Endothelial cell of umbilical vein (primary cell): ENCODE measurements around the gene PIBF1. TPM values are rescaled to one million over a fixed set of nuclear protein-coding genes. Genes with fewer than 3 reads are reported as not detected.

Source experiments
- BruUV-seq: library from RNA; stranded (reverse); fragments of 400-500 nt; replicated peaks from 2 replicates; lab custom pipeline; 2021; lab: Mats Ljungman, UMichigan
- CTCF ChIA-PET: fragments of 300-600, 350-600 bp; sonication (Branson Sonifier 250); formaldehyde crosslinking; loops from one replicate; lab custom pipeline; 2021; ENCODE audit warnings: antibody characterized with exemption, inconsistent platforms; lab: Charles Lee
- POLR2A ChIA-PET: fragments of 300-600, 350-600 bp; sonication (Branson Sonifier 250); formaldehyde crosslinking; loops from one replicate; lab custom pipeline; 2021; ENCODE audit warnings: antibody characterized with exemption, inconsistent platforms; lab: Charles Lee
- DNase-seq: peaks from one replicate; pipeline ENCODE4 v3.0.0-alpha.2; 2011; ENCODE audit warnings: low read depth, low spot score
- FAIRE-seq: peaks from 2 replicates; lab custom pipeline; 2011; peaks lifted over from hg19 to GRCh38; lab: Jason Lieb, UNC
- H2AFZ ChIP-seq: 2 replicates; pipeline ENCODE4 v1.6.0; 2012; ENCODE audit warnings: low read depth, low read length, control low read depth, inconsistent platforms
- H3K27ac ChIP-seq: 2 replicates; pipeline ENCODE4 v1.5.1; 2011; ENCODE audit warnings: low read depth, mild to moderate bottlenecking, control low read depth, low read length, moderate library complexity; ENCODE audit not compliant: insufficient read depth
- H3K27me3 ChIP-seq, 2 experiments: 2 replicates each; pipeline versions ENCODE4 v1.6.0 to v1.6.1; 2011; ENCODE audit warnings: low read length in 2 of 2, mixed read lengths in 1 of 2; ENCODE audit not compliant: control insufficient read depth in 2 of 2, insufficient read depth in 2 of 2
- H3K36me3 ChIP-seq, 2 experiments: 2 replicates in 1 of 2; 3 replicates in 1 of 2; pipeline ENCODE4 v1.5.1; 2011; ENCODE audit warnings: low read length in 2 of 2, mild to moderate bottlenecking in 1 of 2, moderate library complexity in 1 of 2; ENCODE audit not compliant: control insufficient read depth in 2 of 2, insufficient read depth in 2 of 2; ENCODE audit errors: extremely low read depth in 1 of 2
- H3K4me1 ChIP-seq: 3 replicates; pipeline ENCODE4 v1.5.1; 2011; ENCODE audit warnings: mild to moderate bottlenecking, low read length; ENCODE audit not compliant: control insufficient read depth, insufficient read depth; ENCODE audit errors: extremely low read depth
- H3K4me2 ChIP-seq: 2 replicates; pipeline ENCODE4 v1.6.1; 2011; ENCODE audit warnings: low read length, control low read depth, mixed read lengths; ENCODE audit not compliant: insufficient read depth
- H3K4me3 ChIP-seq, 3 experiments: fragments of 200-600 bp in 1 of 3; sonication (generic), shearing (Covaris generic) in 1 of 3; replicated peaks in 1 of 3; 2 replicates each; pipeline ENCODE4 v1.5.1; 2011 to 2016; ENCODE audit warnings: control low read depth in 3 of 3, low read length in 3 of 3, mild to moderate bottlenecking in 2 of 3, inconsistent platforms in 1 of 3, low read depth in 1 of 3, moderate library complexity in 1 of 3; ENCODE audit not compliant: insufficient read depth in 1 of 3
- H3K79me2 ChIP-seq: 2 replicates; pipeline ENCODE4 v1.6.0; 2012; ENCODE audit warnings: low read length, inconsistent platforms; ENCODE audit not compliant: control insufficient read depth, insufficient read depth
- H3K9ac ChIP-seq: replicated peaks from 2 replicates; pipeline ENCODE3; 2011; ENCODE audit warnings: low read length, control low read depth; ENCODE audit not compliant: insufficient read depth; ENCODE audit errors: extremely low read depth
- H3K9me1 ChIP-seq: replicated peaks from 3 replicates; pipeline ENCODE4 v1.6.0; 2011; ENCODE audit warnings: mild to moderate bottlenecking, low read length; ENCODE audit not compliant: control insufficient read depth, insufficient read depth; ENCODE audit errors: extremely low read depth
- H3K9me3 ChIP-seq: replicated peaks from 2 replicates; pipeline ENCODE4 v1.5.1; 2012; ENCODE audit warnings: low read length, inconsistent platforms; ENCODE audit not compliant: control insufficient read depth, insufficient read depth
- H4K20me1 ChIP-seq: replicated peaks from 2 replicates; pipeline ENCODE3; 2011; ENCODE audit warnings: mild to moderate bottlenecking, low read length; ENCODE audit not compliant: control insufficient read depth, insufficient read depth; ENCODE audit errors: extremely low read depth
- JUN ChIP-seq: IDR thresholded peaks from 2 replicates; pipeline ENCODE4 v1.6.1; 2011; ENCODE audit warnings: borderline replicate concordance, low read depth; ENCODE audit not compliant: insufficient read length, insufficient read depth
- dilution Hi-C: fragments of 300-500 bp; cut with MboI; formaldehyde crosslinking; loops from one replicate; pipeline ENCODE4 v1.15.0; 2019; ENCODE audit warnings: low sequenced_read_pairs; ENCODE audit not compliant: extremely low pct_ligation_motif_present
- intact Hi-C: fragments of 100-400 bp; cut with micrococcal nuclease; formaldehyde crosslinking; loops from one replicate; pipeline ENCODE4 v1.10.0; 2022
- polyA plus RNA-seq, 4 experiments: library from polyadenylated mRNA; depleted of rRNA in 3 of 4; stranded (reverse) in 3 of 4; unstranded in 1 of 4; fragments of >200 nt; gene quantifications; 2 replicates each; pipeline versions ENCODE4 v1.2.1 to v1.2.3, GENCODE V29; 2011 to 2012; ENCODE audit warnings: missing spikeins in 1 of 4
- total RNA-seq: library from RNA; stranded (reverse); gene quantifications from 2 replicates; pipeline ENCODE4 v1.2.3, GENCODE V29; 2021
- TF ChIP-seq, protein P1 (sequence below), 2 donors: IDR thresholded peaks; 1 replicate in 1 of 2; 2 replicates in 1 of 2; pipeline ENCODE4 v1.5.1; 2011; ENCODE audit warnings: low read length in 2 of 2, mild to moderate bottlenecking in 2 of 2, moderate library complexity in 2 of 2, control low read depth in 1 of 2, inconsistent platforms in 1 of 2, low read depth in 1 of 2; ENCODE audit not compliant: insufficient read depth in 1 of 2; ENCODE audit errors: extremely low read depth in 1 of 2

The PIBF1 gene
- total and polyA plus RNA-seq, 2 donors (not counting 3 experiments of a cell fraction or from before 2014, with no cell fraction given), result 1.4 to 18.4 TPM

DNA sequence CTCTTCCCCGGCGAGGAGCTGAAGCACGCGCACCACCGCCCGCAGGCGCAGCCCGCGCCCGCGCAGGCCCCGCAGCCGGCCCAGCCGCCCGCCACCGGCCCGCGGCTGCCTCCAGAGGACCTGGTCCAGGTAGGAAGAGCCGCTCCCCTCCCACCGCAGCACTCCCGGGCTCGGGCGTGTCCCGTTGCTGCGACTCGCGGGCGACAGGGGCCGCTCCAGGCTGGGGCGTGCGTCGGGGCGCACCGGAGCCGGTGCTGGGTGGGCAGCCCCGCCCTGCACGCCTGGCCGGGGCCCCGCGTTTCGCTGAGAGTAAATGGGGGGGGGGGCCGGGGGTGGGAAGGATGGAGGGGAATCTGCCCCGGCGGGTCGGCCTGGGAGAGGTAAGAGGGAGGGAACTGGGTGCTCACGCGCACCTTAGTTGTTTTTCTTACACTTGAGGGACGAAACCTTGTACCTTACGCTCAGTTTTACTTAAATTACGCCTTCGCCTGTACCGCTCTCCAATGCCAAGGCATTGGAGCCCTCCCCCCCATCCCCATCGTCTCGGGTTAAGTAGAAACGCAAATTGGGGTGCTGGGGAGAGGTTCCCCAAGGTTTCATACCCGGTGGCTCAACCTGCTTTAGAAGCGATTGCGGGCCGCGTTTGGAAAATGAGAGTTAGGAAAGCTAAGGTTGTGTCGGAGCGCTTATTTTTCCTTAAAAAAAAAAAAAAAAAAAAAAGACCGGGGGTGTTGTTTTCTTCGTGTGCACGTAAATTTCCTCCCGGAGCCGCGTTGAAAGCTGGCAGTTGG is 277.7 kb downstream of the PIBF1 start:
- CTCF ChIA-PET, result interaction anchor here (0.7 to 2.0 kb wide), 10 partner anchors 12 to 764 kb away, joined by 3 to 10 read pairs (median 3); no protein-coding TSS in a partner anchor
- BruUV-seq, result no TSS peak
- Histone ChIP-seq H3K9me3 (no peaks in the 10 kb centered on the region), H3K79me2 (no peaks in the 10 kb centered on the region), H3K36me3 (no peaks in the 10 kb centered on the region), H3K27me3 (no peaks in the 10 kb centered on the region), H3K27ac (peak overlapping the region; percentile 5), H3K4me1 (peaks cover 37% of the 10 kb centered on the region), H3K9me1 (no peaks in the 10 kb centered on the region), H4K20me1 (no peaks in the 10 kb centered on the region), H3K4me2 (peak overlapping the region; percentile 88), H3K9ac (peak overlapping the region; percentile 74), H3K4me3 (peak overlapping the region; percentile 42 to 57 (median 57)), H2AFZ (peak overlapping the region; percentile 80)
- DNase-seq (peak; percentile 16), FAIRE-seq (no peak)
- intact Hi-C loops, result loop anchor here (1.0 to 5.0 kb wide), 4 partner anchors 222 to 649 kb away; partner anchors contain the start of gene DIS3
- no peak for TF ChIP-seq JUN
- TF ChIP-seq, protein P1, sequence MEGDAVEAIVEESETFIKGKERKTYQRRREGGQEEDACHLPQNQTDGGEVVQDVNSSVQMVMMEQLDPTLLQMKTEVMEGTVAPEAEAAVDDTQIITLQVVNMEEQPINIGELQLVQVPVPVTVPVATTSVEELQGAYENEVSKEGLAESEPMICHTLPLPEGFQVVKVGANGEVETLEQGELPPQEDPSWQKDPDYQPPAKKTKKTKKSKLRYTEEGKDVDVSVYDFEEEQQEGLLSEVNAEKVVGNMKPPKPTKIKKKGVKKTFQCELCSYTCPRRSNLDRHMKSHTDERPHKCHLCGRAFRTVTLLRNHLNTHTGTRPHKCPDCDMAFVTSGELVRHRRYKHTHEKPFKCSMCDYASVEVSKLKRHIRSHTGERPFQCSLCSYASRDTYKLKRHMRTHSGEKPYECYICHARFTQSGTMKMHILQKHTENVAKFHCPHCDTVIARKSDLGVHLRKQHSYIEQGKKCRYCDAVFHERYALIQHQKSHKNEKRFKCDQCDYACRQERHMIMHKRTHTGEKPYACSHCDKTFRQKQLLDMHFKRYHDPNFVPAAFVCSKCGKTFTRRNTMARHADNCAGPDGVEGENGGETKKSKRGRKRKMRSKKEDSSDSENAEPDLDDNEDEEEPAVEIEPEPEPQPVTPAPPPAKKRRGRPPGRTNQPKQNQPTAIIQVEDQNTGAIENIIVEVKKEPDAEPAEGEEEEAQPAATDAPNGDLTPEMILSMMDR (IDR thresholded peaks at IDR 0.05; ENCODE audit: extremely low read depth in 1 of 2, insufficient read depth in 1 of 2, low read depth in 1 of 2, low read length in 2 of 2), result peak in 1 of 2 donors; percentile 6
- POLR2A ChIA-PET, result interaction anchor here (0.6 kb wide), 1 partner anchor 10 kb away, joined by 12 read pairs; no protein-coding TSS in a partner anchor
- dilution Hi-C loops, result no loop called here
